Measurements from ENCODE around the gene WDR13. TPM values are rescaled to one million over a fixed set of nuclear protein-coding genes. Genes with fewer than 3 reads are reported as not detected.
A peak's percentile ranks its signal among the peaks of the same experiment; 100 is the strongest.

WDR13 gene
- total RNA-seq, 1 experiment from 2014 or later = 81.2 TPM

DNA sequence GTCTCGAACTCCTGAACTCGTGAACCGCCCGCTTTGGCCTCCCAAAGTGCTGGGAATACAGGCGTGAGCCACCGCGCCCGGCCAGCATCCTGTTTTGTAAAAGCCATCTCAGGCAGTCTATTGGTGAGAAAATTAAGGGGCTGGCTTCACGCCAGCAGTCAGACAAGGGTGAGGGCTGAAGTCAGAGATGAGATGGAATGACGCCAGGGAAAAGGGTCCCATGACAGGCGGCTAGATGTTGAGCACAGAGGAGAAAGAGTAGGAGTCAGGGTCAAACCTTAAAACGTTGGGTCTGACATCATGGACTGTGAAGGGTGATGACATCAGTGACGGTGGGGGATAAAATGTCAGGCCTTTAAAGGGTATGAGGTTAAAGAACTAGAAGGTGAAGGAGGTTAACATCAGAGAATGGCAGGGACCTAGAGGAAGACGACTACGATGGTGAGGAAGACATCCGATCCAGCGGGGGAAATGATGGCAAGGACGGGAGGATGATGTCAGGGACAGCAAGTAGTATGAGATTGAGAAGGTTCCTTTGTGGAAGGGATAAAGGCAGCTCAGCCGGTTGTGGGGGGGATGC lies 23.5 kb upstream of the WDR13 start:
- intact Hi-C loops (cut with micrococcal nuclease; ENCODE audit: unreplicated experiment) = no loop called here
- no peaks in the 10 kb centered on the region for H3K27me3 Mint-ChIP-seq (ENCODE audit: unreplicated experiment)
- H3K4me3 Mint-ChIP-seq (ENCODE audit: low read depth, unreplicated experiment) = peak overlapping the region; percentile 90
- CTCF ChIA-PET = interaction anchor here (0.6 to 1.5 kb wide), 3 partner anchors 16 to 491 kb away, joined by 3 to 4 read pairs (median 4); partner anchors contain the start of gene TBC1D25
- BruUV-seq (replicated peaks) = TSS peak; percentile 83
- H3K9me3 Mint-ChIP-seq (ENCODE audit: low read depth, unreplicated experiment) = no peaks in the 10 kb centered on the region
- peaks cover 16% of the 10 kb centered on the region for H3K4me1 Mint-ChIP-seq (ENCODE audit: low read depth, unreplicated experiment)
- peak overlapping the region; percentile 98 for H3K27ac Mint-ChIP-seq (ENCODE audit: unreplicated experiment)
- DNase-seq = no peak
- peaks cover 54% of the 10 kb centered on the region for H3K36me3 Mint-ChIP-seq (ENCODE audit: insufficient read depth, unreplicated experiment)
- TF ChIP-seq, protein P1, sequence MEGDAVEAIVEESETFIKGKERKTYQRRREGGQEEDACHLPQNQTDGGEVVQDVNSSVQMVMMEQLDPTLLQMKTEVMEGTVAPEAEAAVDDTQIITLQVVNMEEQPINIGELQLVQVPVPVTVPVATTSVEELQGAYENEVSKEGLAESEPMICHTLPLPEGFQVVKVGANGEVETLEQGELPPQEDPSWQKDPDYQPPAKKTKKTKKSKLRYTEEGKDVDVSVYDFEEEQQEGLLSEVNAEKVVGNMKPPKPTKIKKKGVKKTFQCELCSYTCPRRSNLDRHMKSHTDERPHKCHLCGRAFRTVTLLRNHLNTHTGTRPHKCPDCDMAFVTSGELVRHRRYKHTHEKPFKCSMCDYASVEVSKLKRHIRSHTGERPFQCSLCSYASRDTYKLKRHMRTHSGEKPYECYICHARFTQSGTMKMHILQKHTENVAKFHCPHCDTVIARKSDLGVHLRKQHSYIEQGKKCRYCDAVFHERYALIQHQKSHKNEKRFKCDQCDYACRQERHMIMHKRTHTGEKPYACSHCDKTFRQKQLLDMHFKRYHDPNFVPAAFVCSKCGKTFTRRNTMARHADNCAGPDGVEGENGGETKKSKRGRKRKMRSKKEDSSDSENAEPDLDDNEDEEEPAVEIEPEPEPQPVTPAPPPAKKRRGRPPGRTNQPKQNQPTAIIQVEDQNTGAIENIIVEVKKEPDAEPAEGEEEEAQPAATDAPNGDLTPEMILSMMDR (IDR thresholded peaks at IDR 0.05; ENCODE audit: unreplicated experiment) = no peak

DNA sequence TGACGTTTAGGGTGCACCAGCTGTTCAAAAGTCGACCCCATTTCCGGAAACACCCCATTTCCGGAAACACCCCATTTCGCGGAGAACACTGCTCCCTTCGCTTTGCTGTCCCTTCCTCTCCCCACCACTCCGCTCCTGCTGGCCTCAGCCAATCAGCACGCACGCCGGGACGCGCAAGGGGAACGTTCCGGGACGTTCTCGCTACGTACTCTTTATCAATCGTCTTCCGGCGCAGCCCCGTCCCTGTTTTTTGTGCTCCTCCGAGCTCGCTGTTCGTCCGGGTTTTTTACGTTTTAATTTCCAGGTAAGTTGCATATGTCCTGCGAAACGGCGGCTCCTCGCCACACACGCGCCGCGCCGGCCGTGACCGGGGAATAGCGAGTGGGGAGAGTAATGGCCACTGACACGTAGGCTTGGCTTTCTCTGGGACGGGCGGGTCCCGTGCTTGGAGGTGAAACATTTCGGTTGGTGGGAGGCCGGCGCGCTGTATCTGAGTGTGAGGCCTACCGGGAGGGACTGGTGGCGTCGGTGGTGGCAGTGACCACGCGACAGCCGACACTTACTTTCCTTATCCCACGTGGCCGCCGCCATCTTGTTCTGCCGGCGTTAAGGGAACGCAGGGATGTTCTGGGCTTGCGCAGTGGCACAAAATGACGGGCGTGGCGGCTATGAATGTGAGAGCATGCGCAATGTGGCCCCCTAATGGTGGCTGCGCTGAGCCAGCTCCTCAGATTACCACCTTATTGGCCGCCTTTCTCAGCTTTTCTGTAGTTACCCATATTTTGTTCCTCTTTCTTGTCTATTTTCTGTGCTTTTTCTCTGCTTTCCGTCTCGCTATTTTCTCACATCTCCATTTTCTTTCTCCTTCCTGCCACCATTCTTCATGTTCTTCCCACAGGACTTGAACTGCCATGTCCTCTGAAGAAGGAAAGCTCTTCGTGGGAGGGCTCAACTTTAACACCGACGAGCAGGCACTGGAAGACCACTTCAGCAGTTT lies 22.7 kb upstream of the WDR13 start, which contains the start of gene RBM3:
TSS of gene RBM3 (plus strand) at position 215 of the 997 bp plus-strand sequence. CDS start at position 912, 697 bp downstream.
- no peaks in the 10 kb centered on the region for H3K27me3 Mint-ChIP-seq (ENCODE audit: unreplicated experiment)
- no peaks in the 10 kb centered on the region for H3K9me3 Mint-ChIP-seq (ENCODE audit: low read depth, unreplicated experiment)
- TSS peak; percentile 67 for BruUV-seq (replicated peaks)
- peak within 1 kb of the TSS; percentile 98 for H3K27ac Mint-ChIP-seq (ENCODE audit: unreplicated experiment)
- peaks cover 62% of the 10 kb centered on the region for H3K36me3 Mint-ChIP-seq (ENCODE audit: insufficient read depth, unreplicated experiment)
- H3K4me1 Mint-ChIP-seq (ENCODE audit: low read depth, unreplicated experiment) = peaks cover 22% of the 10 kb centered on the region
- intact Hi-C loops (cut with micrococcal nuclease; ENCODE audit: unreplicated experiment) = no loop called here
- TF ChIP-seq, protein P1 (IDR thresholded peaks at IDR 0.05; ENCODE audit: unreplicated experiment) = peak; percentile 29
- peak; percentile 92 for DNase-seq
- CTCF ChIA-PET = interaction anchor here (0.6 to 1.5 kb wide), 3 partner anchors 35 to 491 kb away, joined by 3 to 4 read pairs (median 4); partner anchors contain the start of gene TBC1D25
- peak within 1 kb of the TSS; percentile 90 for H3K4me3 Mint-ChIP-seq (ENCODE audit: low read depth, unreplicated experiment)

DNA sequence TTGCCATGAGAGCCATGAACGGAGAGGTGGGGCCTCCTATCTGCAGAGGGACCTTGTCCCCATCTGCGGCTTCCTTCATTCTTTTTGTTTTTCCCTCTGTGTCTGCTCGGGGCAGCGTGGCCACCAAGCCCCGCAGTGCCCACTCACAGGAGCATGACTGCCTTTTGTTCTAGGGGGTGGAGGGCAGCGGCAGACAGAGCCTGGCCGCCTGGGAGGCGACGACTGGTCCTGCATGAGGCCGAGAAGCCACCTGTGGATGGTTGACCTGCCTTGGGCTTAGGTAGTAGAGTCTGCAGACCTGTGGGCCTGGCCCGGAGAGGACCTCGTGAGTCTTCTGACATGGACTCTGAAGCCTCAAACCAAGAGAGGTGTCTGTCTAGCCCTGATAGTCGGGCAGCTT lies 21.6 kb upstream of the WDR13 start:
- Mint-ChIP-seq H3K4me3 (ENCODE audit: low read depth, unreplicated experiment) (peak overlapping the region; percentile 90), H3K4me1 (ENCODE audit: low read depth, unreplicated experiment) (peaks cover 28% of the 10 kb centered on the region), H3K27ac (ENCODE audit: unreplicated experiment) (peak overlapping the region; percentile 98), H3K36me3 (ENCODE audit: insufficient read depth, unreplicated experiment) (peaks cover 73% of the 10 kb centered on the region), H3K27me3 (ENCODE audit: unreplicated experiment) (no peaks in the 10 kb centered on the region), H3K9me3 (ENCODE audit: low read depth, unreplicated experiment) (no peaks in the 10 kb centered on the region)
- DNase-seq = no peak
- CTCF ChIA-PET = interaction anchor here (0.6 kb wide), 1 partner anchor 54 kb away, joined by 3 read pairs; no protein-coding TSS in a partner anchor
- intact Hi-C loops (cut with micrococcal nuclease; ENCODE audit: unreplicated experiment) = no loop called here
- TF ChIP-seq, protein P1 (IDR thresholded peaks at IDR 0.05; ENCODE audit: unreplicated experiment) = no peak
- no TSS peak for BruUV-seq (replicated peaks)

DNA sequence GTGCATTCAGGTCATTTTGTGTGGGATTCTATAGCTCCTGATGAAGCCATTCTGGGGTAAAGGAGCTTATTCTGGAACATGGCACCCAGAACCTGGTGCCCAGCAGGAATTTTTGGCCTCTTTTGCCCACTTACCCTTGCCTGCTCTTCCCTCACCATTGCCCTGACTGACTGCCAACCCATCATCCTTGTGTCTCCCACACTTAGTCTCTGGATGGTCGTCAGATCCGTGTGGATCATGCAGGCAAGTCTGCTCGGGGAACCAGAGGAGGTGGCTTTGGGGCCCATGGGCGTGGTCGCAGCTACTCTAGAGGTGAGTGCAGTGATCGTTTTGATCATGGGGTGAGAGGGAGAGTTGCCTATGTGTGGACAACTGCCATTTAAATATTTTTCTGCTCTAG lies 21.2 kb upstream of the WDR13 start:
- H3K4me3 Mint-ChIP-seq (ENCODE audit: low read depth, unreplicated experiment) = peak overlapping the region; percentile 90
- H3K27me3 Mint-ChIP-seq (ENCODE audit: unreplicated experiment) = no peaks in the 10 kb centered on the region
- intact Hi-C loops (cut with micrococcal nuclease; ENCODE audit: unreplicated experiment) = no loop called here
- DNase-seq = no peak
- H3K9me3 Mint-ChIP-seq (ENCODE audit: low read depth, unreplicated experiment) = no peaks in the 10 kb centered on the region
- no TSS peak for BruUV-seq (replicated peaks)
- H3K27ac Mint-ChIP-seq (ENCODE audit: unreplicated experiment) = peak overlapping the region; percentile 98
- CTCF ChIA-PET = no interaction called here
- TF ChIP-seq, protein P1 (IDR thresholded peaks at IDR 0.05; ENCODE audit: unreplicated experiment) = no peak
- peaks cover 28% of the 10 kb centered on the region for H3K4me1 Mint-ChIP-seq (ENCODE audit: low read depth, unreplicated experiment)
- peaks cover 76% of the 10 kb centered on the region for H3K36me3 Mint-ChIP-seq (ENCODE audit: insufficient read depth, unreplicated experiment)

All from Calu3 (cell line).